PC-3 (cell line): Measurements from ENCODE around the gene STK11. TPM values are rescaled to one million over a fixed set of nuclear protein-coding genes. Genes with fewer than 3 reads are reported as not detected.
A peak's percentile ranks its signal among the peaks of the same experiment; 100 is the strongest.

Experiments used
- ATAC-seq: fragments of 200-7000 bp; cut with Tn5 transposase; 2 replicates; pipeline ENCODE4 v1.9.1; 2020; ENCODE audit warnings: mild to moderate bottlenecking, moderate library complexity
- BruUV-seq: library from RNA; stranded (reverse); fragments of 400-500 nt; replicated peaks from 2 replicates; lab custom pipeline; 2021; lab: Mats Ljungman, UMichigan
- CTCF ChIA-PET: fragments of 300-600 bp; sonication (Branson Sonifier 250); formaldehyde crosslinking; loops from one replicate; lab custom pipeline; 2022; ENCODE audit warnings: antibody characterized with exemption; lab: Charles Lee
- POLR2A ChIA-PET: fragments of 300-600 bp; sonication (Branson Sonifier 250); formaldehyde crosslinking; loops from one replicate; lab custom pipeline; 2022; ENCODE audit warnings: antibody characterized with exemption; ENCODE audit not compliant: unreplicated experiment; lab: Charles Lee
- DNase-seq: peaks from one replicate; pipeline ENCODE4 v3.0.0-alpha.2; 2015
- H2AFZ ChIP-seq: fragments of 300-600 bp; sonication (generic); 2 replicates; pipeline ENCODE4 v1.6.0; 2016; ENCODE audit warnings: antibody characterized with exemption, low read length
- H3F3A ChIP-seq: fragments of 300-600 bp; sonication (generic); one replicate; pipeline ENCODE4 v1.6.0; 2017; ENCODE audit warnings: antibody characterized with exemption, low read length, control low read depth, mild to moderate bottlenecking; ENCODE audit not compliant: unreplicated experiment
- H3K27ac ChIP-seq: fragments of 300-600 bp; sonication (generic); 2 replicates; pipeline ENCODE4 v1.5.1; 2016; ENCODE audit warnings: mild to moderate bottlenecking, low read length
- H3K27me3 ChIP-seq: fragments of 300-600 bp; sonication (generic); 2 replicates; pipeline ENCODE4 v1.6.1; 2016; ENCODE audit warnings: low read length, mixed read lengths
- H3K36me3 ChIP-seq: fragments of 300-600 bp; sonication (generic); 2 replicates; pipeline ENCODE4 v1.6.1; 2016; ENCODE audit warnings: low read depth, mixed run types, low read length, mixed read lengths
- H3K4me1 ChIP-seq: fragments of 300-600 bp; sonication (generic); 2 replicates; pipeline ENCODE4 v1.5.1; 2016; ENCODE audit warnings: low read length; ENCODE audit not compliant: insufficient read depth
- H3K4me2 ChIP-seq: fragments of 300-600 bp; sonication (generic); 2 replicates; pipeline ENCODE4 v1.6.0; 2016; ENCODE audit warnings: low read length
- H3K4me3 ChIP-seq: fragments of 300-600 bp; sonication (generic); 2 replicates; pipeline ENCODE4 v1.5.1; 2016; ENCODE audit warnings: mild to moderate bottlenecking, low read length, mixed read lengths
- H3K79me2 ChIP-seq: fragments of 300-600 bp; sonication (generic); 2 replicates; pipeline ENCODE4 v1.6.1; 2017; ENCODE audit warnings: low read length, mixed read lengths
- H3K9ac ChIP-seq: fragments of 300-600 bp; sonication (generic); 2 replicates; pipeline ENCODE4 v1.6.0; 2016; ENCODE audit warnings: mild to moderate bottlenecking, low read length
- H3K9me2 ChIP-seq: fragments of 300-600 bp; sonication (generic); replicated peaks from 2 replicates; pipeline ENCODE4 v1.6.1; 2016; ENCODE audit warnings: mixed run types, low read length, mixed read lengths
- H3K9me3 ChIP-seq: fragments of 300-600 bp; sonication (generic); 2 replicates; pipeline ENCODE4 v1.6.1; 2016; ENCODE audit warnings: low read length, mixed read lengths
- H4K20me1 ChIP-seq: fragments of 300-600 bp; sonication (generic); 2 replicates; pipeline ENCODE4 v1.6.1; 2016; ENCODE audit warnings: low read length, mixed read lengths
- CTCF ChIP-seq: fragments of 300-600 bp; sonication (generic); conservative IDR thresholded peaks from 2 replicates; pipeline ENCODE4 v1.5.1; 2017; ENCODE audit warnings: antibody characterized with exemption, low read depth, mild to moderate bottlenecking, low read length
- EZH2 ChIP-seq: fragments of 300-600 bp; sonication (generic); IDR thresholded peaks from one replicate; pipeline ENCODE4 v1.6.1; 2017; ENCODE audit warnings: antibody characterized with exemption, mild to moderate bottlenecking, low read length; ENCODE audit not compliant: unreplicated experiment
- EZH2phosphoT487 ChIP-seq: fragments of 300-600 bp; sonication (generic); IDR thresholded peaks from 2 replicates; pipeline ENCODE4 v1.6.1; 2018; ENCODE audit warnings: mild to moderate bottlenecking, antibody characterized with exemption, low read length, borderline replicate concordance
- intact Hi-C: fragments of 100-400 bp; cut with micrococcal nuclease; formaldehyde crosslinking; loops from 2 replicates; pipeline ENCODE4 v1.9.0; 2023
- total RNA-seq: library from RNA; depleted of rRNA; stranded (reverse); fragments of >200 nt; gene quantifications from 2 replicates; pipeline ENCODE4 v1.2.3, GENCODE V29; 2014

The STK11 gene
- total RNA-seq, 1 experiment from 2014 or later = 82.4 TPM

- intact Hi-C loops = loop anchor here (10.0 kb wide), 1 partner anchor 67 kb away; the partner anchor contains the start of gene GPX4
- Histone ChIP-seq H3F3A (no peaks in the 10 kb centered on the region), H2AFZ (no peak overlapping the region), H4K20me1 (no peaks in the 10 kb centered on the region), H3K9me2 (no peaks in the 10 kb centered on the region), H3K79me2 (peaks cover 78% of the 10 kb centered on the region), H3K27ac (peak overlapping the region; percentile 98), H3K27me3 (no peaks in the 10 kb centered on the region), H3K9ac (peak overlapping the region; percentile 96), H3K4me1 (peaks cover 52% of the 10 kb centered on the region), H3K4me3 (peak overlapping the region; percentile 82), H3K36me3 (no peaks in the 10 kb centered on the region), H3K9me3 (no peaks in the 10 kb centered on the region), H3K4me2 (peak overlapping the region; percentile 90)
- ATAC-seq (no peak), DNase-seq (peak; percentile 36)
- ChIA-PET CTCF (interaction anchor here (0.5 kb wide), 1 partner anchor 95 kb away, joined by 6 read pairs; no protein-coding TSS in a partner anchor), POLR2A (interaction anchor here (0.6 kb wide), 1 partner anchor 145 kb away, joined by 5 read pairs; no protein-coding TSS in a partner anchor)
- BruUV-seq = no TSS peak
- TF ChIP-seq CTCF (no peak), EZH2phosphoT487 (no peak)
These were observed 33.7 kb upstream of the STK11 start for GRCh38 chr19:1171755-1172352.

- H2AFZ ChIP-seq = no peak overlapping the region
- H3K4me3 ChIP-seq = peak overlapping the region; percentile 82
- no peaks in the 10 kb centered on the region for H3K9me2 ChIP-seq
- BruUV-seq = TSS peak; percentile 7
- peak overlapping the region; percentile 90 for H3K4me2 ChIP-seq
- peak; percentile 20; the same call in 1 of the 2 replicates for ATAC-seq
- no peak for TF ChIP-seq CTCF
- TF ChIP-seq EZH2phosphoT487 = no peak
- no peak for TF ChIP-seq EZH2
- no peaks in the 10 kb centered on the region for H4K20me1 ChIP-seq
- peak overlapping the region; percentile 98 for H3K27ac ChIP-seq
- peak; percentile 58 for DNase-seq
- H3K27me3 ChIP-seq = no peaks in the 10 kb centered on the region
- H3K79me2 ChIP-seq = peaks cover 71% of the 10 kb centered on the region
- POLR2A ChIA-PET = interaction anchor here (0.6 kb wide), 1 partner anchor 134 kb away, joined by 16 read pairs; no protein-coding TSS in a partner anchor
- peaks cover 59% of the 10 kb centered on the region for H3K4me1 ChIP-seq
- CTCF ChIA-PET = interaction anchor here (0.5 kb wide), 1 partner anchor 94 kb away, joined by 6 read pairs; no protein-coding TSS in a partner anchor
- intact Hi-C loops = loop anchor here (10.0 kb wide), 1 partner anchor 68 kb away; the partner anchor contains the start of gene GPX4
- H3K9me3 ChIP-seq = no peaks in the 10 kb centered on the region
- no peaks in the 10 kb centered on the region for H3K36me3 ChIP-seq
- no peaks in the 10 kb centered on the region for H3F3A ChIP-seq
- H3K9ac ChIP-seq = peak overlapping the region; percentile 96
These were observed 33.0 kb upstream of the STK11 start for GRCh38 chr19:1172353-1173158.
